RPMI7951 (cell line): Measurements from ENCODE around the gene TPST1. TPM values are rescaled to one million over a fixed set of nuclear protein-coding genes. Genes with fewer than 3 reads are reported as not detected.
"Not testable (repeated sequence)": the region's sequence is repeated elsewhere in the genome, so short reads cannot be mapped to it uniquely, and the experiment has no call there.

Source experiments
- DNase-seq: peaks from one replicate; pipeline ENCODE4 v3.0.0-alpha.2; 2012; ENCODE audit warnings: low read depth
- total RNA-seq: library from RNA; depleted of rRNA; stranded (reverse); fragments of >200 nt; shearing (Covaris generic); gene quantifications from 2 replicates; pipeline ENCODE4 v1.2.3, GENCODE V29; 2014

The TPST1 gene
- total RNA-seq, 1 experiment from 2014 or later, result 35.2 TPM

DNA sequence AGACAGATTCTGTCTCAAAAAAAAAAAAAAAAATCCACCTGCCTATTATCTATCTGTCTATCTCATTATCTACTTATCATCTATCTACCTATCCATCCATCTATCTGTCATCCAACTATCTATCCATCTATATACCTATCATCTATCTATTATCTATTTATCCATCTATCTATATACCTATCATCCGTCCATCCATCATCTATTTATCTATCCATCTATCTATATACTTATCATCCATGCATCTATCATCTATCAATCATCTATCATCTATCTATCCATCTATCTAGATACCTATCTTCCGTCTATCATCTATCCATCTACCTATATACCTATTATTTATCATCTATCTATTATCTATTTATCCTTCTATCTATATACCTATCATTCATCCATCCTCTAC, 16.5 kb upstream of the TPST1 start:
- DNase-seq, result no peak

DNA sequence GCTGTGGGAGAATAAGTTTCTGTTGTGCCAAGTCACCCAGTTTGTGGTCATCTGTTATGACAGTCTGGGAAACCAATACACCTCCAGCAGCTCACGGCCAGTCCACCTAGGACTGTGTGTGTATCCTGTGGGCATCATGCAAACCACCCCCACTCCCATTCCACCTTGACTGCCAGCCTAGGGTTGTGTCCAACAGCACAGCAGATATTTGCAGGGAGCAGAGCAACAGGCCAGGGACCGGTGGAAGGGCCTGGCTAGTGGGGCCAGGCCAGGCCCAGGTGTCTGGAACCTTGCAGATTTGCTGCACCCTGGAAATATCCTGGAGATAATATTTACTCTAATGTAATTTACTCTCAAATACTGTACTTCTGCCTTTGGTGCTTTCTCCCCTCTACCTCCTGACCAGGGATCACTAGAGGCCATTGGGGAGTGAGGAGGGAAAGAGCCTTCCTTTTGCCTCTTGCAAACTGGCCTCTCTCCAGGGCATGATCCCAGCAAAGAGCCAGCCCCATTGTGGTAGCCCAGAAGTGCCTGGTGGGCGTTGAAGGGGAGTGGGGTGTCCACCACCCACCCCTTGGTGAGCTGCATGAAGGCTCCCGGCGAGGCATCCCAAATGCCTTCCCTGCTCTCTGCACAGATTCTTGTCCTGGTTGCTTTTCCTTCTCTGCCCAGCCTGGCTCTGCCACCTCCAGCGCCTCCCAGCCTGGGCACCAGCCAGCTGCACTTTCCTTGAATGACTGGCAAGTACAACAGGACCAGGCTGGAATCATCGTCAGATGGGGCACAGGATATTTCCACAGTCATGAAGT, 15.2 kb upstream of the TPST1 start:
- DNase-seq, result no peak

- DNase-seq, result no peak
Observed at GRCh38 chr7:66190504-66190857, 14.7 kb upstream of the TPST1 start.

GRCh38 chr7:66193146-66193725, 11.9 kb upstream of the TPST1 start:
- no peak for DNase-seq

GRCh38 chr7:66198469-66198868, 6.7 kb upstream of the TPST1 start:
- no peak for DNase-seq

GRCh38 chr7:66198956-66199355, 6.2 kb upstream of the TPST1 start:
- no peak for DNase-seq

DNA sequence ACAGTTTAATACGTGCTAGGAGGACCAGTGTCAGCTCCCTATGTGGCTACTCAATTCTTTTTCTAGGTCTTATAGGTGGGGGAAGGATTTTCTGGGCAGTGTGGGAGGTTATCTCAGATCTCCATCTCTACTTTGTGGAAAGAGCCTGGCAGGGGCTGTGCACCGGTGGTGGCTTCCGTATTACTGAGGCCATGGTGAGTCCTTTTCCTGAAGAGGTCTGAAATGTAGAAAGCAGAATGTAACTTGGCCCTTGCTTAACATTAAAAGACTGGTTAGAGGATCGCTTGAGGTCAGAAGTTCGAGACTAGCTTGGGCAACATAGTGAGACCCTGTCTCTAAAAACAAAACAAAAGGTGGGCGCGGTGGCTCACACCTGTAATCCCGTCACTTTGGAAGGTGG, 2.7 kb upstream of the TPST1 start:
- DNase-seq, result no peak

GRCh38 chr7:66205741-66206090, 582 bp downstream of the TPST1 start:
- DNase-seq, result no peak

- DNase-seq, result no peak
Observed at GRCh38 chr7:66206119-66206933, 1.2 kb downstream of the TPST1 start.

- no peak for DNase-seq
Observed at GRCh38 chr7:66206934-66207240, 1.8 kb downstream of the TPST1 start.

- no peak for DNase-seq
Observed at GRCh38 chr7:66207540-66207939, 2.4 kb downstream of the TPST1 start.

DNA sequence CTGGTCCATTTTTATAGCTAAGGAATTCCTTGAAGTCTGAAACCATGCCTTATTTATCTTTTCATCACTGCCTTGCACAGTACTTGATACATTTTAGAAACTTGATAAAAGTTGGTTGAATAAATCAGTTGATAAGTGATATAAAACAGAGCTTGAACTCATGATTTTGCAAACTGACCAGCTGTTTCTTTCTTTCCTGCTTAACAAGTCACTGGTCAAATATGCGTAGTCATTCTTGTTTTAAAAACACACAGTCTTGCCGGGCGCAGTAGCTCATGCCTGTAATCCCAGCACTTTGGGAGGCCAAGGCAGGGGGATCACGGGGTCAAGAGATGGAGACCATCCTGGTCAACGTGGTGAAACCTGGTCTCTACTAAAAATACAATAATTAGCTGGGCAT, 6.3 kb downstream of the TPST1 start:
- DNase-seq, result no peak

- peak; percentile 43 for DNase-seq
Observed at GRCh38 chr7:66213637-66214036, 8.5 kb downstream of the TPST1 start.

GRCh38 chr7:66216687-66217086, 11.6 kb downstream of the TPST1 start:
- DNase-seq, result no peak

- DNase-seq, result no peak
Observed at GRCh38 chr7:66219805-66220204, 14.7 kb downstream of the TPST1 start.

DNA sequence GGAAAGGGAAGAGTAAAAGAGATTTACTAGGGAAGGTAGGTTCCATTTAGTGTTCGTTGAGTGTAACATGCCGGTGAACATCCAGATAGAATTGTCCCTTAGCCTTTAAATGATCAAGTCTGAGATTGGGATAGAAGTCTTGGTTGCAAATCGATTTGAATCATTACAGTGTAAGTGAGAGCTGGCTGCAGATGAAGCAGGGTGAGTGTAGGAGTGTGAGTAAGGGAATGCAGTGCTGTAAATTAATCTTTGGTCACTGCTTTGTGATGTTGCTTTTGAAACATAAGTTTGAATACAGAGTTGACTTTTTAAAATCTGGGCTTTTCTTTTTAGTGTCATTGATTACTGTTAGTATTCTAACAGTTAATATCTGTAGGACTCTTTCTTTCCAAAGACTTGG, 16.3 kb downstream of the TPST1 start:
- no peak for DNase-seq

DNA sequence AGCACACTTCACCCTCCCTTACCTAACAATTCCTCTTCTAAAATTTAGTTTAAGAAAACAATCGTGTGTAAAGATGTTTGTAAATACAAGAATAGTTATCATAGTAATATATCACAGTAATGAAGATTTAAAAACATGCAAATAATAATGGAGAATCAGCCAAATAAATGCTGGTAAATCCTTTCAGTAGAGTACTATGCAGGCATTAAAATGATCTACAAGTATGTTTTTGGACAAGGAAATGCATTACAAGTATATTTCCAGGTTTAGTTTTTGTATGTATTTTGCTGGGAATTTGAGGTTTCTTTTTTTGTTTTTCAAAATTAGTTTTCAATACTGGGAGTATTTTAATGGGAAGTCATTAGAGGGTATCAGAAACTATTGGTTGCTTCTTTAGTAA, 22.7 kb downstream of the TPST1 start:
- no peak for DNase-seq

GRCh38 chr7:66231326-66232216, 26.4 kb downstream of the TPST1 start:
- not testable (repeated sequence) for DNase-seq

DNA sequence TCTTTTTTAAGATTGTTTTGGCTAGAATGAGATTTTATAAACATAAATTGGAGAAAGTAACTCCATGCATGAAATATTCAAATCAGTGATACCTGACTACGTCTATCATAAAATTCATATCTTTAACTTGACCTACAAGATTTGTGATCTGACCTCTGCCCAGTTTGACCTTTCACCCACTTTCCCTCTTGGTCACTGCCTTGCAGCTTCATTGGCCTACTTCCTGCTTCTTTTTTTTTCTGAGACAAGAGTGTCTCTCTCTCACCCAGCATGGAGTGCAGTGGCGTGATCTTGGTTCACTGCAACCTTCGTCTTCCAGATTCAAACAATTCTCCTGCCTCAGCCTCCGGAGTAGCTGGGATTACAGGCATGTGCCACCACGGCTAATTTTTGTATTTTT, 28.5 kb downstream of the TPST1 start:
- DNase-seq, result no peak

DNA sequence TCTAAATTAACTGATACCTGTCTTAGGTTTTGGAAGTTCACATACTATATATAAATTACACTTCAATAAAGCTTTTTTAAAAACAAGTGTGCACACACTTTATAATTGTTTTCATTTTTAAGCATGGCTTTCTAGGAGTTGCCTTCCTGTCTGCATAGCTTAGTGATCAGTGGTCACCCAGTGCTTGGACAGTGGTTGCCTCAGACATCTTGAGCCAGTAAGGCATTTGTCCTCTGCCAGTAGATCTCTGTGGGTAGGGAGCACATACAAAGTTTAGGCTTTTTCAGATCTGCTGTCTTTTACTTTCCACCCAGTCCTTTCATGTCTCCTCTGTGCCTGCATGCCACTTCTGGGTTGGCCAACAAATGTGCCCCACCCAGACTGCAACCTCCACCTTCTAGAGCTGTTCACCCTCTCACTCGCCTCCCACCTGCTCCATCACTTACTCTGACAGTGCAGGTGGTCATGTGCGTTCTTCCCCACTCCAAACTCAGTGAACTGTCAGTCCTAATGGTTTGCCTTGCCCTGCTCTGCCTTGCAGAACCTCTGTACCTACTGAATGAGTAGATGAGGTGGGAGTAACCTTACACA, 31.7 kb downstream of the TPST1 start:
- DNase-seq, result no peak

GRCh38 chr7:66237906-66238772, 33.0 kb downstream of the TPST1 start:
- no peak for DNase-seq
